ENCODE data around the gene PLCB3. TPM values are rescaled to one million over a fixed set of nuclear protein-coding genes. Genes with fewer than 3 reads are reported as not detected.

PLCB3 gene
- total and polyA plus RNA-seq, 2 of the 13 experiments (the other 11 are each of a cell fraction or from before 2014, with no cell fraction given), result 7.5 to 13.8 TPM

GRCh38 chr11:64317961-64318765, 66.8 kb downstream of the PLCB3 start, which contains the start of gene PRDX5 (continued):
- TF ChIP-seq IKZF5 (CRISPR knock-in tag; IDR thresholded peaks at IDR 0.05) (peak; percentile 32), ZNF143 (CRISPR knock-in tag; IDR thresholded peaks at IDR 0.05) (no peak), WIZ (CRISPR knock-in tag; IDR thresholded peaks at IDR 0.05) (no peak), ZNF891 (CRISPR knock-in tag; IDR thresholded peaks at IDR 0.05) (no peak), ZNF224 (CRISPR knock-in tag; IDR thresholded peaks at IDR 0.05) (peak; percentile 92), ZNF264 (CRISPR knock-in tag; IDR thresholded peaks at IDR 0.05) (no peak), ZNF180 (CRISPR knock-in tag; IDR thresholded peaks at IDR 0.05; ENCODE audit: borderline replicate concordance, low read depth) (no peak), SMAD1 (CRISPR knock-in tag; IDR thresholded peaks at IDR 0.05; ENCODE audit: borderline replicate concordance, low read depth) (no peak), MAF1 (CRISPR knock-in tag; IDR thresholded peaks at IDR 0.05; ENCODE audit: borderline replicate concordance) (0 out of 2 replicates have a peak, but pooled peaks have one; percentile 59), ELF3 (CRISPR knock-in tag; IDR thresholded peaks at IDR 0.05) (0 out of 2 replicates have a peak, but pooled peaks have one; percentile 32), ZNF572 (CRISPR knock-in tag; IDR thresholded peaks at IDR 0.05) (0 out of 2 replicates have a peak, but pooled peaks have one; percentile 83), FIP1L1 (IDR thresholded peaks at IDR 0.05; ENCODE audit: borderline replicate concordance, insufficient read depth, low read depth, low read length) (0 out of 2 replicates have a peak, but pooled peaks have one; percentile 37), ZNF703 (CRISPR knock-in tag; IDR thresholded peaks at IDR 0.05; ENCODE audit: borderline replicate concordance) (no peak; the same call in 1 of the 2 replicates), ZNF660 (CRISPR knock-in tag; IDR thresholded peaks at IDR 0.05; ENCODE audit: borderline replicate concordance, low read depth) (peak; percentile 63; the same call in 1 of the 2 replicates), TGIF2 (CRISPR knock-in tag; IDR thresholded peaks at IDR 0.05) (no peak), ZNF205 (CRISPR knock-in tag; IDR thresholded peaks at IDR 0.05) (no peak), GATAD2A (CRISPR knock-in tag; IDR thresholded peaks at IDR 0.05) (no peak), NFRKB (IDR thresholded peaks at IDR 0.05) (no peak), ATRX (CRISPR knock-in tag; IDR thresholded peaks at IDR 0.05; ENCODE audit: borderline replicate concordance) (no peak), ZC3H13 (CRISPR knock-in tag; IDR thresholded peaks at IDR 0.05) (no peak), PITX1 (CRISPR knock-in tag; IDR thresholded peaks at IDR 0.05) (no peak)
- TF ChIP-seq, protein P1, sequence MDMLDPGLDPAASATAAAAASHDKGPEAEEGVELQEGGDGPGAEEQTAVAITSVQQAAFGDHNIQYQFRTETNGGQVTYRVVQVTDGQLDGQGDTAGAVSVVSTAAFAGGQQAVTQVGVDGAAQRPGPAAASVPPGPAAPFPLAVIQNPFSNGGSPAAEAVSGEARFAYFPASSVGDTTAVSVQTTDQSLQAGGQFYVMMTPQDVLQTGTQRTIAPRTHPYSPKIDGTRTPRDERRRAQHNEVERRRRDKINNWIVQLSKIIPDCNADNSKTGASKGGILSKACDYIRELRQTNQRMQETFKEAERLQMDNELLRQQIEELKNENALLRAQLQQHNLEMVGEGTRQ (IDR thresholded peaks at IDR 0.05; ENCODE audit: low read depth, low read length), result no peak
- TF ChIP-seq, protein P1 (CRISPR knock-in tag; IDR thresholded peaks at IDR 0.05; ENCODE audit: borderline replicate concordance), result no peak; the same call in 1 of the 2 replicates
- TF ChIP-seq, protein P2, sequence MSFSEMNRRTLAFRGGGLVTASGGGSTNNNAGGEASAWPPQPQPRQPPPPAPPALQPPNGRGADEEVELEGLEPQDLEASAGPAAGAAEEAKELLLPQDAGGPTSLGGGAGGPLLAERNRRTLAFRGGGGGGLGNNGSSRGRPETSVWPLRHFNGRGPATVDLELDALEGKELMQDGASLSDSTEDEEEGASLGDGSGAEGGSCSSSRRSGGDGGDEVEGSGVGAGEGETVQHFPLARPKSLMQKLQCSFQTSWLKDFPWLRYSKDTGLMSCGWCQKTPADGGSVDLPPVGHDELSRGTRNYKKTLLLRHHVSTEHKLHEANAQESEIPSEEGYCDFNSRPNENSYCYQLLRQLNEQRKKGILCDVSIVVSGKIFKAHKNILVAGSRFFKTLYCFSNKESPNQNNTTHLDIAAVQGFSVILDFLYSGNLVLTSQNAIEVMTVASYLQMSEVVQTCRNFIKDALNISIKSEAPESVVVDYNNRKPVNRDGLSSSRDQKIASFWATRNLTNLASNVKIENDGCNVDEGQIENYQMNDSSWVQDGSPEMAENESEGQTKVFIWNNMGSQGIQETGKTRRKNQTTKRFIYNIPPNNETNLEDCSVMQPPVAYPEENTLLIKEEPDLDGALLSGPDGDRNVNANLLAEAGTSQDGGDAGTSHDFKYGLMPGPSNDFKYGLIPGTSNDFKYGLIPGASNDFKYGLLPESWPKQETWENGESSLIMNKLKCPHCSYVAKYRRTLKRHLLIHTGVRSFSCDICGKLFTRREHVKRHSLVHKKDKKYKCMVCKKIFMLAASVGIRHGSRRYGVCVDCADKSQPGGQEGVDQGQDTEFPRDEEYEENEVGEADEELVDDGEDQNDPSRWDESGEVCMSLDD (CRISPR knock-in tag; IDR thresholded peaks at IDR 0.05; ENCODE audit: borderline replicate concordance), result 0 out of 2 replicates have a peak, but pooled peaks have one; percentile 31
